Stomach (tissue), 9 donors: Measurements from ENCODE around the gene PTPN3. TPM values are rescaled to one million over a fixed set of nuclear protein-coding genes. Genes with fewer than 3 reads are reported as not detected.

Experiments
- DNase-seq, 2 donors: peaks; one replicate each; pipeline versions ENCODE4 v3.0.0 to v3.0.0-alpha.2; 2013 to 2019
- H3K27ac ChIP-seq, 5 donors: fragments of 200-600 bp in 4 of 5; sonication (generic) in 4 of 5; one replicate each; pipeline ENCODE4 v1.5.1; 2013 to 2019; ENCODE audit warnings: mild to moderate bottlenecking in 1 of 5, moderate library complexity in 1 of 5
- H3K27me3 ChIP-seq, 3 donors: fragments of 200-600 bp; sonication (generic); one replicate each; pipeline ENCODE4 v1.5.1; 2017 to 2019; ENCODE audit warnings: mixed run types in 1 of 3
- H3K36me3 ChIP-seq, 4 donors: fragments of 200-600 bp; sonication (generic); 1 replicate in 3 of 4; 2 replicates in 1 of 4; pipeline ENCODE4 v1.5.1; 2016 to 2019
- H3K4me1 ChIP-seq, 4 donors: fragments of 200-600 bp; sonication (generic); one replicate each; pipeline ENCODE4 v1.5.1; 2016 to 2019
- H3K4me3 ChIP-seq, 4 donors: fragments of 200-600 bp; sonication (generic) in 3 of 4; one replicate each; pipeline ENCODE4 v1.5.1; 2016 to 2019; ENCODE audit warnings: mild to moderate bottlenecking in 1 of 4
- H3K9me3 ChIP-seq, 4 donors: fragments of 200-600 bp; sonication (generic); one replicate each; pipeline ENCODE4 v1.5.1; 2016 to 2019
- EP300 ChIP-seq: sonication (generic); formaldehyde crosslinking; IDR thresholded peaks from one replicate; pipeline ENCODE4 v1.6.1; 2017; ENCODE audit warnings: antibody characterized with exemption
- POLR2A ChIP-seq, 4 donors: fragments of 450-650 bp; IDR thresholded peaks; one replicate each; pipeline ENCODE4 v1.6.1; 2016; ENCODE audit warnings: antibody characterized with exemption in 4 of 4, control low read depth in 2 of 4, mild to moderate bottlenecking in 1 of 4, moderate library complexity in 1 of 4
- POLR2AphosphoS5 ChIP-seq, 3 donors: sonication (generic); formaldehyde crosslinking; IDR thresholded peaks; one replicate each; pipeline ENCODE4 v1.6.1; 2016; ENCODE audit warnings: antibody characterized with exemption in 3 of 3
- WGBS, 5 donors: extraction: QIAGEN DNeasy Blood & Tissue Kit in 3 of 5; methylation state at CpG; one replicate each; pipeline versions ENCODE4 v1.1.5 to v1.1.7; 2013 to 2018; 5-methylcytosine and 5-hydroxymethylcytosine counted together
- intact Hi-C: fragments of 100-400 bp; cut with DNase I; formaldehyde crosslinking; loops from one replicate; pipeline ENCODE4 v1.15.1; 2023; ENCODE audit warnings: low total_unique reads
- polyA plus RNA-seq, 3 donors: library from polyadenylated mRNA; stranded (reverse); fragments of 200-250 nt; gene quantifications; one replicate each; pipeline ENCODE4 v1.2.3, GENCODE V29; 2013
- total RNA-seq, 5 donors: library from RNA; depleted of rRNA; stranded (reverse); fragments of >200 nt; gene quantifications; one replicate each; pipeline versions ENCODE4 v1.1.0 to v1.2.3, GENCODE V29; 2014 to 2016
- TF ChIP-seq, protein P1 (sequence below), 7 experiments: fragments of 450-650 bp in 4 of 7; fragments of 200-600 bp in 3 of 7; sonication (generic) in 3 of 7; IDR thresholded peaks; one replicate each; pipeline ENCODE4 v1.5.1; 2016 to 2019; ENCODE audit warnings: antibody characterized with exemption in 7 of 7, control low read depth in 2 of 7, mild to moderate bottlenecking in 1 of 7
- donor health status: healthy with polysubstance abuse.
- donor health status: Bipolar disorder and iron deficiency.
- donor health status: healthy.

The PTPN3 gene
- total and polyA plus RNA-seq, 8 donors: 4.7 to 16.7 (median 13.1) TPM

DNA sequence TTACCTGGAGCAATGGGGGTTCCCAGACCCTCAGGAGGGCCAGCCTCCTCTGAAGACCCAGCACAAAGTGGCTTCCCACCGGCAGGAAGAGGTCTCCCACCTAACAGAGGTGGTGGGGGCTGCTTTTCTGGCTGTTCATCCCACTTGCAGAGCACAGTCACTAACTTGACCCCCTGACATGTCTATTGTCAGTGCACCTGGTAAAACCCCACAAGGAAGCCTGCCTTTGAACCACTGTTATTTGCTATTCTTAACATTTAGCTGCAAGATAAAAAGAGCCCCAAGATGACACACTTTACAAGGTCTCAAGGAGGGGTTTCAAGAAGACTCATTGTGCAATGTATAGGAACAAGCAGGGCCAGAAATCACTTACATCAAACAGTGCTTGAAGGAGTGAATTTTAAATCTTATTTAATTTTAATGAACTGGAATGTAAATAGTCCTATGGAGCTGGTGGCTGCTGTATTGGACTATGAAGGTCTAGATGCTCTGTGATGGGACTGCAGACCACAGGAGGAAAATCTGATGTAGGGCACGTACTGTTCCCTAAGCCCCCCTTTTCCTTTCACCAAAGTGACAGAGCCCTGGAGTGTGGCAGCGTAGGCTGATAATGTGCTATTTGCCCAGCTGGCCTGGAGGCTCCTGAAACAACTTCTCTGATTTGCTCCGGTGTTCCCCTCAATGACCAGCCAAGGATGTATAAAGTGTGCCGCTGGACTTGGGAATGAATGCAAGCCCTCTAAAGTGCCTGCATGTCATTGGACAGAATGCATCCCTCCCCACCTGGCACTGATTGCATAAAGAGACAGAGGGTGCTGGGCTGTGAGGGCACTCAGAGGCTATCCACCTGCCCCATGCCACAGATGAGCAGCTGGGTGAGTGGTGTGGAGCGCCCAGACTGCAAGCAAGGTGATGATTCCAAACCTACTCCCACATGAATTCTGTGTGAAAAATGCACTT, 80.2 kb downstream of the PTPN3 start:
- TF ChIP-seq POLR2AphosphoS5 (IDR thresholded peaks at IDR 0.05): no peak
- TF ChIP-seq POLR2A (IDR thresholded peaks at IDR 0.05): no peak
- no peak for TF ChIP-seq EP300
- TF ChIP-seq, protein P1, sequence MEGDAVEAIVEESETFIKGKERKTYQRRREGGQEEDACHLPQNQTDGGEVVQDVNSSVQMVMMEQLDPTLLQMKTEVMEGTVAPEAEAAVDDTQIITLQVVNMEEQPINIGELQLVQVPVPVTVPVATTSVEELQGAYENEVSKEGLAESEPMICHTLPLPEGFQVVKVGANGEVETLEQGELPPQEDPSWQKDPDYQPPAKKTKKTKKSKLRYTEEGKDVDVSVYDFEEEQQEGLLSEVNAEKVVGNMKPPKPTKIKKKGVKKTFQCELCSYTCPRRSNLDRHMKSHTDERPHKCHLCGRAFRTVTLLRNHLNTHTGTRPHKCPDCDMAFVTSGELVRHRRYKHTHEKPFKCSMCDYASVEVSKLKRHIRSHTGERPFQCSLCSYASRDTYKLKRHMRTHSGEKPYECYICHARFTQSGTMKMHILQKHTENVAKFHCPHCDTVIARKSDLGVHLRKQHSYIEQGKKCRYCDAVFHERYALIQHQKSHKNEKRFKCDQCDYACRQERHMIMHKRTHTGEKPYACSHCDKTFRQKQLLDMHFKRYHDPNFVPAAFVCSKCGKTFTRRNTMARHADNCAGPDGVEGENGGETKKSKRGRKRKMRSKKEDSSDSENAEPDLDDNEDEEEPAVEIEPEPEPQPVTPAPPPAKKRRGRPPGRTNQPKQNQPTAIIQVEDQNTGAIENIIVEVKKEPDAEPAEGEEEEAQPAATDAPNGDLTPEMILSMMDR (IDR thresholded peaks at IDR 0.05): no peak
- intact Hi-C loops: no loop called here
- H3K9me3 ChIP-seq: no peaks in the 10 kb centered on the region
- peaks cover 0 to 63% (median 23%) of the 10 kb centered on the region in 4 donors for H3K36me3 ChIP-seq
- 77 to 86% (median 82%) methylated on average over 6 of the region's 6 CpGs for WGBS, 5 donors
- H3K4me1 ChIP-seq: no peaks in the 10 kb centered on the region
- no peak for DNase-seq
- H3K4me3 ChIP-seq: no peak overlapping the region
- H3K27ac ChIP-seq: no peak overlapping the region
- no peaks in the 10 kb centered on the region for H3K27me3 ChIP-seq

DNA sequence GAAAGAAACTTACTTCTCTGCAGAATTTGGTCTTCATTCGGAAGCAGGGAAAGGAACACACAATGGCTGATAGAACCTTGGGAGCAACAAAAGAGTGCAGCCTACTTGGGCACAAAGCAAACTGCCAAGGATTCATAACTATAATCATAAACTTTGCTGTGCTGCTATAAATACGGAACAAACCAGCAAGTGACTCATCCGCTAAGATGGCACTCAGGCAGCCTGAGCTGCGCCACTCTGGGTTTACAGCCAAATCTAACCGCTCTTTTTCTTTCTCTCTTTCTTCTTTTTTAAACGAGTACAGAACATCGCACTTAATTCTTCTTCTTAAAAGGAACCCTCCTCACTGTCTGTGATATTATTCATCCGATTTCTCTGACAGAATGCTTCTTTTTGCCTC, 81.1 kb downstream of the PTPN3 start:
- intact Hi-C loops: no loop called here

GRCh38 chr9:109416135-109416706, 81.9 kb downstream of the PTPN3 start:
- Histone ChIP-seq H3K27ac (no peak overlapping the region), H3K4me1 (peaks cover 0 to 7% (median 0%) of the 10 kb centered on the region in 4 donors), H3K4me3 (no peak overlapping the region), H3K27me3 (no peaks in the 10 kb centered on the region), H3K9me3 (no peaks in the 10 kb centered on the region), H3K36me3 (peaks cover 0 to 57% (median 23%) of the 10 kb centered on the region in 4 donors)
- DNase-seq: no peak
- TF ChIP-seq POLR2AphosphoS5 (IDR thresholded peaks at IDR 0.05) (no peak), EP300 (no peak), POLR2A (IDR thresholded peaks at IDR 0.05) (no peak)
- TF ChIP-seq, protein P1 (IDR thresholded peaks at IDR 0.05): no peak
- intact Hi-C loops: no loop called here
- 84 to 92% (median 86%) methylated on average over 8 to 10 of the region's 10 CpGs for WGBS, 5 donors

More for the DNA sequence above, 81.1 kb downstream of the PTPN3 start:
- H3K27ac ChIP-seq: no peak overlapping the region
- no peak for DNase-seq
- WGBS, 5 donors: 73 to 87% (median 83%) methylated on average over 8 of the region's 8 CpGs
- no peaks in the 10 kb centered on the region for H3K9me3 ChIP-seq
- H3K36me3 ChIP-seq: peaks cover 0 to 60% (median 23%) of the 10 kb centered on the region in 4 donors
- no peaks in the 10 kb centered on the region for H3K27me3 ChIP-seq
- H3K4me1 ChIP-seq: peaks cover 0 to 2% (median 0%) of the 10 kb centered on the region in 4 donors
- no peak overlapping the region for H3K4me3 ChIP-seq
- TF ChIP-seq, protein P1 (IDR thresholded peaks at IDR 0.05): no peak
- no peak for TF ChIP-seq POLR2AphosphoS5 (IDR thresholded peaks at IDR 0.05)
- no peak for TF ChIP-seq POLR2A (IDR thresholded peaks at IDR 0.05)
- TF ChIP-seq EP300: no peak

GRCh38 chr9:109414125-109414785, 83.9 kb downstream of the PTPN3 start:
- no peaks in the 10 kb centered on the region for H3K9me3 ChIP-seq
- no peak overlapping the region for H3K27ac ChIP-seq
- intact Hi-C loops: no loop called here
- TF ChIP-seq POLR2A (IDR thresholded peaks at IDR 0.05) (no peak), EP300 (no peak), POLR2AphosphoS5 (IDR thresholded peaks at IDR 0.05) (no peak)
- TF ChIP-seq, protein P1 (IDR thresholded peaks at IDR 0.05): no peak
- H3K36me3 ChIP-seq: peaks cover 0 to 52% (median 25%) of the 10 kb centered on the region in 4 donors
- peaks cover 0 to 7% (median 0%) of the 10 kb centered on the region in 4 donors for H3K4me1 ChIP-seq
- no peak for DNase-seq
- H3K27me3 ChIP-seq: no peaks in the 10 kb centered on the region
- H3K4me3 ChIP-seq: no peak overlapping the region
- WGBS, 5 donors: 53 to 63% (median 59%) methylated on average over 7 of the region's 7 CpGs
